Calu3 (cell line): ENCODE results near the gene OR1J4. TPM values are rescaled to one million over a fixed set of nuclear protein-coding genes. Genes with fewer than 3 reads are reported as not detected.

Source experiments
- Bru-seq: library from RNA; stranded (reverse); fragments of 400-500 nt; gene quantifications from one replicate; lab custom pipeline; 2021; lab: Mats Ljungman, UMichigan
- BruChase-seq, 2 experiments: library from RNA; stranded (reverse); fragments of 400-500 nt; gene quantifications; one replicate each; lab custom pipeline; 2021; lab: Mats Ljungman, UMichigan
- BruUV-seq: library from RNA; stranded (reverse); fragments of 400-500 nt; replicated peaks from 2 replicates; lab custom pipeline; 2021; lab: Mats Ljungman, UMichigan
- CTCF ChIA-PET: fragments of 300-600 bp; sonication (Branson Sonifier 250); formaldehyde crosslinking; loops from one replicate; lab custom pipeline; 2022; ENCODE audit warnings: antibody characterized with exemption; lab: Charles Lee
- DNase-seq: peaks from one replicate; pipeline ENCODE4 v3.0.0; 2022
- H3K27ac Mint-ChIP-seq: one replicate; pipeline ENCODE4 v1.8.0; 2022; ENCODE audit warnings: mixed read lengths; ENCODE audit not compliant: unreplicated experiment
- H3K27me3 Mint-ChIP-seq: one replicate; pipeline ENCODE4 v1.8.0; 2022; ENCODE audit warnings: mixed read lengths; ENCODE audit not compliant: unreplicated experiment
- H3K36me3 Mint-ChIP-seq: one replicate; pipeline ENCODE4 v1.8.0; 2022; ENCODE audit warnings: mild to moderate bottlenecking, moderate library complexity, mixed read lengths; ENCODE audit not compliant: insufficient read depth, unreplicated experiment
- H3K4me1 Mint-ChIP-seq: one replicate; pipeline ENCODE4 v1.8.0; 2022; ENCODE audit warnings: mild to moderate bottlenecking, low read depth, mixed read lengths; ENCODE audit not compliant: unreplicated experiment
- H3K4me3 Mint-ChIP-seq: one replicate; pipeline ENCODE4 v1.8.0; 2022; ENCODE audit warnings: mild to moderate bottlenecking, low read depth, moderate library complexity, mixed read lengths; ENCODE audit not compliant: unreplicated experiment
- H3K9me3 Mint-ChIP-seq: one replicate; pipeline ENCODE4 v1.8.0; 2022; ENCODE audit warnings: low read depth, mixed read lengths; ENCODE audit not compliant: unreplicated experiment
- CTCF ChIP-seq: fragments of 200-600 bp; IDR thresholded peaks from one replicate; pipeline ENCODE4 v1.8.0; 2022; ENCODE audit warnings: antibody characterized with exemption; ENCODE audit not compliant: unreplicated experiment
- intact Hi-C: fragments of 100-400 bp; cut with micrococcal nuclease; formaldehyde crosslinking; loops from one replicate; pipeline ENCODE4 v1.10.0; 2022; ENCODE audit not compliant: unreplicated experiment
- long read RNA-seq: library from polyadenylated mRNA; stranded (forward); transcript quantifications from one replicate; pipeline ENCODE4 v2.0.0, GENCODE V29; 2022
- total RNA-seq: library from RNA; stranded (reverse); gene quantifications from 2 replicates; pipeline ENCODE4 v1.2.3, GENCODE V29; 2022

Gene OR1J4
- total RNA-seq, result not detected in 2 replicates
- Bru-seq, nascent RNA, result not detected
- not detected for BruChase-seq, experiment 1, labeled RNA remaining after a 6-hour chase
- not detected for BruChase-seq, experiment 2, labeled RNA remaining after a 2-hour chase
- long read RNA-seq, result 0 reads

GRCh38 chr9:122518841-122519240, at the start of gene OR1J4:
Gene OR1J4 (plus strand): TSS chr9:122519141. CDS start chr9:122519141, 0 bp downstream.
- DNase-seq, result no peak
- H3K4me3 Mint-ChIP-seq, result no peak within 1 kb of the TSS
- no TSS peak for BruUV-seq
- H3K36me3 Mint-ChIP-seq, result no peaks in the 10 kb centered on the region
- CTCF ChIA-PET, result no interaction called here
- H3K27me3 Mint-ChIP-seq, result peaks cover 30% of the 10 kb centered on the region
- H3K4me1 Mint-ChIP-seq, result no peaks in the 10 kb centered on the region
- TF ChIP-seq CTCF, result no peak
- no peaks in the 10 kb centered on the region for H3K9me3 Mint-ChIP-seq
- intact Hi-C loops, result loop anchor here (5.0 kb wide), 1 partner anchor 52 kb away; no protein-coding TSS in a partner anchor
- H3K27ac Mint-ChIP-seq, result no peak within 1 kb of the TSS

GRCh38 chr9:122474561-122474960, 44.4 kb upstream of the OR1J4 start:
- no peak for DNase-seq
- H3K4me1 Mint-ChIP-seq, result peaks cover 8% of the 10 kb centered on the region
- CTCF ChIA-PET, result no interaction called here
- no TSS peak for BruUV-seq
- intact Hi-C loops, result no loop called here
- H3K27me3 Mint-ChIP-seq, result peaks cover 98% of the 10 kb centered on the region
- no peaks in the 10 kb centered on the region for H3K36me3 Mint-ChIP-seq
- H3K27ac Mint-ChIP-seq, result no peak overlapping the region
- H3K4me3 Mint-ChIP-seq, result no peak overlapping the region
- no peak for TF ChIP-seq CTCF
- no peaks in the 10 kb centered on the region for H3K9me3 Mint-ChIP-seq

- Mint-ChIP-seq H3K4me3 (no peak overlapping the region), H3K4me1 (peaks cover 8% of the 10 kb centered on the region), H3K36me3 (no peaks in the 10 kb centered on the region), H3K27ac (no peak overlapping the region), H3K27me3 (peaks cover 87% of the 10 kb centered on the region), H3K9me3 (no peaks in the 10 kb centered on the region)
- no peak for TF ChIP-seq CTCF
- no TSS peak for BruUV-seq
- DNase-seq, result no peak
- CTCF ChIA-PET, result no interaction called here
- intact Hi-C loops, result no loop called here
These were observed 43.2 kb upstream of the OR1J4 start for GRCh38 chr9:122475717-122476116.

- H3K4me3 Mint-ChIP-seq, result no peak overlapping the region
- H3K4me1 Mint-ChIP-seq, result peaks cover 8% of the 10 kb centered on the region
- no peaks in the 10 kb centered on the region for H3K9me3 Mint-ChIP-seq
- peaks cover 71% of the 10 kb centered on the region for H3K27me3 Mint-ChIP-seq
- BruUV-seq, result no TSS peak
- CTCF ChIA-PET, result no interaction called here
- no peaks in the 10 kb centered on the region for H3K36me3 Mint-ChIP-seq
- intact Hi-C loops, result no loop called here
- no peak for TF ChIP-seq CTCF
- no peak for DNase-seq
- no peak overlapping the region for H3K27ac Mint-ChIP-seq
These were observed 41.6 kb upstream of the OR1J4 start for GRCh38 chr9:122477346-122477745.
